Transverse colon (tissue), 4 donors: ENCODE data around the gene OR13C5. TPM values are rescaled to one million over a fixed set of nuclear protein-coding genes. Genes with fewer than 3 reads are reported as not detected.

Source experiments
- DNase-seq: peaks from one replicate; pipeline ENCODE4 v3.0.0-alpha.2; 2019
- H3K27ac ChIP-seq, 4 donors: fragments of 200-600 bp; sonication (generic); 2 replicates each; pipeline ENCODE4 v1.5.1; 2016 to 2018; ENCODE audit warnings: inconsistent platforms in 4 of 4
- H3K27me3 ChIP-seq: fragments of 200-600 bp; sonication (generic); 2 replicates; pipeline ENCODE4 v1.5.1; 2017; ENCODE audit warnings: inconsistent platforms
- H3K36me3 ChIP-seq, 4 donors: fragments of 200-600 bp; sonication (generic); 2 replicates each; pipeline ENCODE4 v1.5.1; 2017 to 2019; ENCODE audit warnings: inconsistent platforms in 4 of 4
- H3K4me1 ChIP-seq, 4 donors: fragments of 200-600 bp; sonication (generic); 2 replicates each; pipeline ENCODE4 v1.5.1; 2017 to 2020; ENCODE audit warnings: inconsistent platforms in 4 of 4
- H3K4me3 ChIP-seq, 4 donors: fragments of 200-600 bp; sonication (generic); 1 replicate in 1 of 4; 2 replicates in 3 of 4; pipeline versions ENCODE4 v1.5.1 to v1.6.1; 2017 to 2019; ENCODE audit warnings: inconsistent platforms in 4 of 4
- H3K9me3 ChIP-seq, 2 donors: fragments of 200-600 bp; sonication (generic); 2 replicates each; pipeline ENCODE4 v1.5.1; 2017 to 2019; ENCODE audit warnings: inconsistent platforms in 2 of 2
- EP300 ChIP-seq: sonication (generic); formaldehyde crosslinking; IDR thresholded peaks from one replicate; pipeline ENCODE4 v1.6.1; 2017; ENCODE audit warnings: antibody characterized with exemption, low read depth
- POLR2A ChIP-seq: fragments of 450-650 bp; IDR thresholded peaks from one replicate; pipeline ENCODE4 v1.6.1; 2016; ENCODE audit warnings: antibody characterized with exemption, mild to moderate bottlenecking, moderate library complexity
- POLR2AphosphoS5 ChIP-seq, 3 donors: sonication (generic); formaldehyde crosslinking; IDR thresholded peaks; one replicate each; pipeline ENCODE4 v1.6.1; 2016; ENCODE audit warnings: antibody characterized with exemption in 3 of 3
- WGBS, 2 donors: methylation state at CpG; one replicate each; pipeline ENCODE4 v1.1.5; 2018; ENCODE audit warnings: low coverage in 1 of 2; 5-methylcytosine and 5-hydroxymethylcytosine counted together
- in situ Hi-C, 4 donors: fragments of 200-750 bp; cut with MboI; loops; one replicate each; pipeline versions ENCODE4 v1.15.0 to v1.15.1; 2017; ENCODE audit warnings: low sequenced_read_pairs in 3 of 4, low pct_ligation_motif_present in 1 of 4, low pct_unique_long_range_greater_than_20kb in 1 of 4
- intact Hi-C: fragments of 100-400 bp; cut with DNase I; formaldehyde crosslinking; loops from one replicate; pipeline ENCODE4 v1.15.1; 2023; ENCODE audit warnings: low total_unique reads
- total RNA-seq, 4 donors: library from RNA; depleted of rRNA; stranded (reverse); fragments of >200 nt; gene quantifications; one replicate each; pipeline ENCODE4 v1.1.0, GENCODE V29; 2016
- TF ChIP-seq, protein P1 (sequence below), 5 experiments: fragments of 200-600 bp in 3 of 5; fragments of 450-650 bp in 2 of 5; sonication (generic) in 3 of 5; IDR thresholded peaks; 1 replicate in 2 of 5; 2 replicates in 3 of 5; pipeline ENCODE4 v1.5.1; 2016 to 2017; ENCODE audit warnings: antibody characterized with exemption in 5 of 5, inconsistent platforms in 3 of 5, mild to moderate bottlenecking in 2 of 5, moderate library complexity in 1 of 5

Gene OR13C5
- total RNA-seq, 4 donors from 2014 or later = not detected

DNA sequence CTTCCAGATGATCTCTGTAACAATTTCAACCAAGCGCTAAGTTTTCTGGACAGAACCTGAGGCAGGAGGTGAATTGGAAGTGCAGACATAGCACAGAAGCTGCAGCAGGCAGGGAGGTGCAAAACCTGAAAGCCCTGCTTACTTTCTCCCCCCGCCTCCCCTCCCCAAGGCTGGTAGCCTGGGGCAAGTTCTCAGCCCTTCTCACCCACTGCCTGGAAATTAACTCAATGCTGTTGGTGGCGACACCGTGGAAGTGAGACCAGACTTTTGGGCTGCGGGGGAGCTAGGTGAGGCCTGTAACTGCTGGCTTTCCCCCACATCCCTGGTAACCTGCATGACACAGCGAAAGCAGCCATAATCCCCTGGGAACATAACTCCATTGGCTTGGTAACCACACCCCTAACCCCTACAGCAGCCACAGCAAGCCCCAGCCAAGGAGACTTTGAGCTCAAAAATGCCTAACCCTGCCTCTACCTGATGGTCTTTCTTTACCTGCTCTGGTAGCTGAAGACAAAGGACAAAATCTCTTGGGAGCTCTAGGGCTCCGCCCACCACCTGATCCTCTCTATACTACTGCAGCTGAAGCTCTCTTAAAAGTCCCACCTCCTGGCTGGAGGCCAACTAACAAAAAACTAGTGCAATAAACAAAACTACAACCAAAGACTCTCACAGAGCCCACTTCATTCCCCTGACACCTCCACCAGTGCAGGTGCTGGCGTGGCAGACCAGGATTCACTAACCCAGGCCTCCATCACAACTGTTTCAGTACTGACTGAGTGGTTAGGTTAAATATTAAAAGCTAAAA is 42.2 kb downstream of the OR13C5 start:
- H3K9me3 ChIP-seq = no peaks in the 10 kb centered on the region
- H3K27ac ChIP-seq = no peak overlapping the region
- intact Hi-C loops (no loop called here), in situ Hi-C loops (no loop called here)
- no peak for DNase-seq
- no peaks in the 10 kb centered on the region for H3K4me1 ChIP-seq
- H3K27me3 ChIP-seq = no peaks in the 10 kb centered on the region
- 73 to 82% methylated on average over 3 to 8 of the region's 8 CpGs for WGBS, 2 donors
- TF ChIP-seq EP300 (no peak), POLR2AphosphoS5 (IDR thresholded peaks at IDR 0.05) (no peak), POLR2A (no peak)
- TF ChIP-seq, protein P1, sequence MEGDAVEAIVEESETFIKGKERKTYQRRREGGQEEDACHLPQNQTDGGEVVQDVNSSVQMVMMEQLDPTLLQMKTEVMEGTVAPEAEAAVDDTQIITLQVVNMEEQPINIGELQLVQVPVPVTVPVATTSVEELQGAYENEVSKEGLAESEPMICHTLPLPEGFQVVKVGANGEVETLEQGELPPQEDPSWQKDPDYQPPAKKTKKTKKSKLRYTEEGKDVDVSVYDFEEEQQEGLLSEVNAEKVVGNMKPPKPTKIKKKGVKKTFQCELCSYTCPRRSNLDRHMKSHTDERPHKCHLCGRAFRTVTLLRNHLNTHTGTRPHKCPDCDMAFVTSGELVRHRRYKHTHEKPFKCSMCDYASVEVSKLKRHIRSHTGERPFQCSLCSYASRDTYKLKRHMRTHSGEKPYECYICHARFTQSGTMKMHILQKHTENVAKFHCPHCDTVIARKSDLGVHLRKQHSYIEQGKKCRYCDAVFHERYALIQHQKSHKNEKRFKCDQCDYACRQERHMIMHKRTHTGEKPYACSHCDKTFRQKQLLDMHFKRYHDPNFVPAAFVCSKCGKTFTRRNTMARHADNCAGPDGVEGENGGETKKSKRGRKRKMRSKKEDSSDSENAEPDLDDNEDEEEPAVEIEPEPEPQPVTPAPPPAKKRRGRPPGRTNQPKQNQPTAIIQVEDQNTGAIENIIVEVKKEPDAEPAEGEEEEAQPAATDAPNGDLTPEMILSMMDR (IDR thresholded peaks at IDR 0.05) = no peak
- no peaks in the 10 kb centered on the region for H3K36me3 ChIP-seq
- H3K4me3 ChIP-seq = no peak overlapping the region

DNA sequence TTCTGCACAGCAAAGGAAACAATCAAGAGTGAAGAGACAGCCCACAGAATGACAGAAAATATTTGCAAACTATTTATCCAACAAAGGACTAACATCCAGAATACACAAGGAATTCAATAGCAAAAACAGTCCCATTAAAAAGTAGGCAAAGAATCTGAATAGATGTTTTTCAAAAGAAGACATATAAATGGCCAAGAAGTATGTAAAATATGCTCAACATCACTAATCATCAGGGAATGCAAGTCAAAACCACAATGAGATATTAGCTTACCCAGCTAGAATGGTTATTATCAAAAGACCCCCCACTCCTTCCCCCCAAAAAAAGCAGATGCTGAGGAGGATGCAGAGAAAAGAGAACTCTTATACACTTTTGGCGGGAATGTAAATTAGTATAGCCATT is 43.7 kb downstream of the OR13C5 start:
- DNase-seq = no peak
- 90 to 100% methylated on average over 1 of the region's 1 CpG for WGBS, 2 donors

DNA sequence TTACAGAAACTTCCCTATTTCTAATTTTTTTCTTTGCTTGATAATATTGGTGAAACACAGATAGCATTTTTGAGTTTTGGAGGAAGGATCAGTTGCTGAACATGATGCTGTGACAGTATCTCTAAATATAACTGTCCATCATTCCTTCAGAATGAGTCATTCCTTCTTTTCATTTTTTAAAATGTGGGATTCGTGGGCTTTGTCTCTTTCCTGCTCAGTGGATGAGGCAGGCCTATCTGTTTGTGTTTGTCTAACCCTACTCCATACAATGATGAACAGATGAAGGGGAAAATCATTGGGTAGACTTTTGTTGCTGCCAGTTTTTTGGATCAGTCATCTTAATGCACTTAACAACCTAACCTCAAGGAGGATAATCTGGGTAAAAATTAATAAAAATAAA is 46.0 kb downstream of the OR13C5 start:
- TF ChIP-seq EP300 (no peak), POLR2A (no peak), POLR2AphosphoS5 (IDR thresholded peaks at IDR 0.05) (no peak)
- TF ChIP-seq, protein P1 (IDR thresholded peaks at IDR 0.05) = no peak
- WGBS, 2 donors = 31 to 40% methylated on average over 1 of the region's 1 CpG
- no peaks in the 10 kb centered on the region for H3K27me3 ChIP-seq
- H3K9me3 ChIP-seq = no peaks in the 10 kb centered on the region
- in situ Hi-C loops = no loop called here
- H3K4me1 ChIP-seq = no peaks in the 10 kb centered on the region
- no peak overlapping the region for H3K27ac ChIP-seq
- no peak for DNase-seq
- no peaks in the 10 kb centered on the region for H3K36me3 ChIP-seq
- no peak overlapping the region for H3K4me3 ChIP-seq
- intact Hi-C loops = no loop called here

More for the DNA sequence above, 43.7 kb downstream of the OR13C5 start:
- H3K27me3 ChIP-seq = no peaks in the 10 kb centered on the region
- no peaks in the 10 kb centered on the region for H3K4me1 ChIP-seq
- no peaks in the 10 kb centered on the region for H3K36me3 ChIP-seq
- no peak overlapping the region for H3K4me3 ChIP-seq
- no peak overlapping the region for H3K27ac ChIP-seq
- intact Hi-C loops = no loop called here
- no peaks in the 10 kb centered on the region for H3K9me3 ChIP-seq
- TF ChIP-seq EP300 (no peak), POLR2A (no peak)
- TF ChIP-seq, protein P1 (IDR thresholded peaks at IDR 0.05) = no peak
- in situ Hi-C loops = no loop called here

Other genes with a start within 250 kb of the OR13C5 start
- not detected for gene OR13F1, start 95.2 kb downstream of the OR13C5 start, total RNA-seq
- gene OR13C4, start 72.2 kb downstream of the OR13C5 start, total RNA-seq = not detected
- gene OR13C3, start 62.6 kb downstream of the OR13C5 start, total RNA-seq = not detected
- not detected for gene OR13C8, start 30.2 kb downstream of the OR13C5 start, total RNA-seq
- gene OR13C2, start 6.2 kb upstream of the OR13C5 start, total RNA-seq = not detected
- gene OR13C9, start 18.8 kb upstream of the OR13C5 start, total RNA-seq = not detected
- gene OR13D1, start 95.1 kb upstream of the OR13C5 start, total RNA-seq = not detected
- gene NIPSNAP3A, start 148.3 kb upstream of the OR13C5 start, total RNA-seq = 10 to 100 TPM in 2 of 4 donors, 1 to 10 TPM in 2; 2.6 to 56.3 (median 22.5) TPM
- gene NIPSNAP3B, start 164.7 kb upstream of the OR13C5 start, total RNA-seq = 1 to 10 TPM in 1 of 4 donors, under 1 TPM in 1, not detected in 2; 0.68 to 1.3 TPM